Left renal pelvis (tissue), 4 donors: ENCODE results near the gene VSX1. TPM values are rescaled to one million over a fixed set of nuclear protein-coding genes. Genes with fewer than 3 reads are reported as not detected.

Experiments
- DNase-seq, 4 donors: peaks; one replicate each; pipeline ENCODE4 v3.0.0-alpha.2; 2013; ENCODE audit warnings: low read depth in 4 of 4, low spot score in 3 of 4
- polyA plus RNA-seq, 4 donors: library from polyadenylated mRNA; unstranded; fragments of 120-200 nt; gene quantifications; one replicate each; pipeline ENCODE4 v1.2.1, GENCODE V29; 2013; ENCODE audit not compliant: insufficient read length in 4 of 4

Gene VSX1
- polyA plus RNA-seq, 4 donors, result not detected

- no peak for DNase-seq
These were observed 26.8 kb downstream of the VSX1 start for GRCh38 chr20:25054995-25055629.

- DNase-seq, result no peak
These were observed 27.7 kb downstream of the VSX1 start for GRCh38 chr20:25054096-25054820.

- no peak for DNase-seq
These were observed 28.5 kb downstream of the VSX1 start for GRCh38 chr20:25053255-25054031.

GRCh38 chr20:25052255-25053194 lies 29.4 kb downstream of the VSX1 start:
- no peak for DNase-seq

GRCh38 chr20:25051386-25052155 lies 30.4 kb downstream of the VSX1 start:
- no peak for DNase-seq

- no peak for DNase-seq
These were observed 31.2 kb downstream of the VSX1 start for GRCh38 chr20:25050501-25051350.

GRCh38 chr20:25050082-25050481 lies 31.9 kb downstream of the VSX1 start:
- DNase-seq, result no peak

GRCh38 chr20:25049261-25050060 lies 32.5 kb downstream of the VSX1 start:
- DNase-seq, result no peak

- no peak for DNase-seq
These were observed 33.4 kb downstream of the VSX1 start for GRCh38 chr20:25048519-25048952.

- no peak for DNase-seq
These were observed 34.2 kb downstream of the VSX1 start for GRCh38 chr20:25047766-25048165.

- DNase-seq, result no peak
These were observed 34.9 kb downstream of the VSX1 start for GRCh38 chr20:25046736-25047666.

GRCh38 chr20:25046181-25046641 lies 35.7 kb downstream of the VSX1 start:
- no peak for DNase-seq

- DNase-seq, result no peak
These were observed 36.6 kb downstream of the VSX1 start for GRCh38 chr20:25045343-25045712.

GRCh38 chr20:25044660-25045342 lies 37.1 kb downstream of the VSX1 start:
- DNase-seq, result no peak

- DNase-seq, result no peak
These were observed 37.7 kb downstream of the VSX1 start for GRCh38 chr20:25044261-25044560.

GRCh38 chr20:25043499-25044260 lies 38.3 kb downstream of the VSX1 start:
- no peak for DNase-seq
